Stimulated activated CD4-positive, alpha-beta T cell treated with anti-CD3 and anti-CD28 coated beads, TNF-alpha, amount 100 ng/mL, for 24 hours (primary cell): ENCODE data around the gene LRRC74B.
"Not testable (repeated sequence)": the region's sequence is repeated elsewhere in the genome, so short reads cannot be mapped to it uniquely, and the experiment has no call there.

ENCODE experiments used
- DNase-seq, 3 experiments: peaks; one replicate each; pipeline ENCODE4 v3.0.0-alpha.2; 2020; ENCODE audit warnings: low read depth in 3 of 3

LRRC74B gene

DNA sequence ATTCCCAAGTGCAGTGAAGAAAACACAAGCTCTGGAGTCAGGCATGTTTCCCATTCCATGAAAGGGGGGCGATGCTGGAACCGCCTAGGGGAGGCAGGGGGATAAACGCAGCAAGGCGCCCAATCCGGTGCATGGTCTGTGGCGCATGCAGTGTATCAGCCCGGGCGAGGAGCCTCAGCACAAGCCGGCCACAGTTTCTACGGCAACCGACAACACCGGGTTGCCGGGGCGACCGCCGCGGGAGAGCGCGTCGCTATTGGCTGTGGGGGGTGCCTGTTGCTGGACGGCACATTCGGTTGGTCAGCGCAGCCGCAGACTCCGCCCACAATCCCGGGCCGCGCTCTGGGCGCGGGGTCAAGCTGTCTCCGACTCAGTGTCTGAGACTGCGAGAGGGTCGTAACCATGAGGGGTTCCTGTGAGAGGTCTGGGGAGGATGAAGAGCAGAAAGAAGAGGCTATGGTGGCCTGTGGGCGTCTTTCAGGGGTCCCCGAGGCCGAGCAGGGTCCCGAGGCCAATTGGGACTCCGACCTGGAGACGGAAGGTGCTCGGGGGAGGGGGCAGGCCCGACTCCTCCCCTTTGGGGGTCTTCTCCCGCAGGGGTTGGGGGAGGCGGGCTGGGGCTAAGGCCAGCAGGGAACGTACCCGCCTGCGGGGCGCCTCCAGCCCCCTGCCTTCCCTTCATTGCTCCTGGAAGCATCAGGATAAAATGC, at the start of gene LRRC74B:
TSS of gene LRRC74B (plus strand) at position 362 of the 710 bp plus-strand sequence. CDS start at position 403, 41 bp downstream.
- DNase-seq: peak; percentile 51 to 74 (median 53)

DNA sequence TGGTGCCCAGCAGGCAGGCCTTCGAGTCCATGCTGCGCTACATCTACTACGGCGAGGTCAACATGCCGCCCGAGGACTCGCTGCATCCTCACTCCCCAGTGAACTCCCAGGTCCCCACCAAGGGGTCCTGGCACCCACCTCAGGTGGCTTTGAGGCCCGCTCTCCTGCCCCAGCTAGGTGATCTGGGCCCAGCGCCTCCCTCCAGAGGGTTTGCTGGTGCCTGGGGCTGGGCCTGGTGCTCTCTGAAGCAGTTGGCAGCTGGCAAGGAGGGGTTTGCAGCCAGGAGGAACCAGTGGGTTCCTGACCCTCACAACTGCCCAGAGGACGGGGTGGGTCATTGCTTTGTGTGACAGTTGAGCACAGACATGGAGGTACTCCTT, 49.7 kb upstream of the LRRC74B start:
- DNase-seq: no peak

DNA sequence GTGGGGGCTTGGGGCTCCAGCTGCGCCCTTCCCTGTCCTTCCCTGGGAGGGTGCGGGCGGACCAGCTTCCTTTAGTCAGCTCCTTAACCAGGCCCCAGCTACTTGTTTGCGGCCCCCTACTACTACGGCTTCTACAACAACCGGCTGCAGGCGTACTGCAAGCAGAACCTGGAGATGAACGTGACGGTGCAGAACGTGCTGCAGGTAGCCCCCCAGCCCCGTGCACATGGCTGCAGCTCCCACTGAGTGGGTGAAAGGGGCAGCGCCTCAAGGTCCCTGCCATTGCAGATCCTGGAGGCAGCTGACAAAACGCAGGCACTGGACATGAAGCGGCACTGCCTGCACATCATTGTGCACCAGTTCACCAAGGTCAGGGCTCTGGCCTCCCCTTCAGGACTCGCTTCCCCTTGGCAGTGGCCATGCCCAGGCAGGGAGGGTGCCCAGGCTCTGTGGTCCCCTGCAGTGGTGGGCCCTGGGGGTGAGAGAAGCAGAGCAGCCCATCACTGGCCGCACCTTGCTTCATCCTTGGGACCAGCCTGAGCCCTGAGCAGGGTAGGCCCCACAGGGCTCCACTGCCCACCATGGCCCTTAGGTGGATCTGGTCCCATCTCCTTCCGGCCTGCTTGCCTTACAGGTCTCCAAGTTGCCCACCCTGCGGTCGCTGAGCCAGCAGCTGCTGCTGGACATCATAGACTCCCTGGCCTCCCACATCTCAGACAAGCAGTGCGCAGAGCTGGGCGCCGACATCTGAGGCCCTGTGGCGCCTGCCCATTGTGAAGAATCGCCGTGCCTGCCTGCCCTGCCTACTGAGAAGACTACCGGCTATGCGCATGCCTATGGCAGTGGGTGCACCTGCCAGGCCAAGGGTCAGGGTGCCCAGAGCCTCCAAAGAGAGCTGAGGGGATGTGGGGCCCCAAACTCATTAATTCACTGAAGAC, 48.9 kb upstream of the LRRC74B start:
- no peak for DNase-seq

DNA sequence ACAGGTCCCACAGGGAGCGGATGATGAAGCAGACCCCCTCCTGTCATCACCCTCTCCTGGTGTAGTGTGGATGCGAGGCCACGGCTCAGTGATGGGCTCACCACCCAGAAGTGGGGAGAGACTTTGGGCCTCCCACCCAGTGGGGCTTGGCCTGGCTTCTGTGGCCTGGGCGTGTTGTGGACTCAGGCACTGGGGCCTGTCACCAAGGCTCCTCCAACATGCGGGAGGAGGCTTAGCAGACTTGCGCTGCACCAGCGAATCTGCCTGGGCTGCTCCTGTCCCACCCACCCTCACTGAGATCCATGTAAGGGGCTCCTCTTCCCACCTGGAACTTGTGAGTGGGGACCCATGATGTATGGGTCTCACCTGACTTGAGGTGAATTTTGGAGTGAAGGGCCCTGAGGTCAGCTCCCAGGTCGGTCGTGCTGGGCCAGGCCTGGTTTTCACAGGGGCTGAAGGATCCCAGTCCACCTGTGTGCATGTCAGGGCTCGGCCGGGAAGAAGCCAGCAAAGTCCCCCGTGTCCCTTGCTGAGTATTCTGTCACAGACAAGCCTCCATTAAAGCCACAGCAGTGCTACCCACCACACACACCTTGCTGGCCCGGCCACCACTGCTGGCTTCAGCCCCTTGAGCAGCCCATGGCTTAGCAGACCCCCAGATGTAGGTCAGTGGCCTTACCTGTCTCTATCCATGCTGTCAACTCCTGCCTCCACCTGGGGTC, 48.0 kb upstream of the LRRC74B start:
- no peak for DNase-seq

DNA sequence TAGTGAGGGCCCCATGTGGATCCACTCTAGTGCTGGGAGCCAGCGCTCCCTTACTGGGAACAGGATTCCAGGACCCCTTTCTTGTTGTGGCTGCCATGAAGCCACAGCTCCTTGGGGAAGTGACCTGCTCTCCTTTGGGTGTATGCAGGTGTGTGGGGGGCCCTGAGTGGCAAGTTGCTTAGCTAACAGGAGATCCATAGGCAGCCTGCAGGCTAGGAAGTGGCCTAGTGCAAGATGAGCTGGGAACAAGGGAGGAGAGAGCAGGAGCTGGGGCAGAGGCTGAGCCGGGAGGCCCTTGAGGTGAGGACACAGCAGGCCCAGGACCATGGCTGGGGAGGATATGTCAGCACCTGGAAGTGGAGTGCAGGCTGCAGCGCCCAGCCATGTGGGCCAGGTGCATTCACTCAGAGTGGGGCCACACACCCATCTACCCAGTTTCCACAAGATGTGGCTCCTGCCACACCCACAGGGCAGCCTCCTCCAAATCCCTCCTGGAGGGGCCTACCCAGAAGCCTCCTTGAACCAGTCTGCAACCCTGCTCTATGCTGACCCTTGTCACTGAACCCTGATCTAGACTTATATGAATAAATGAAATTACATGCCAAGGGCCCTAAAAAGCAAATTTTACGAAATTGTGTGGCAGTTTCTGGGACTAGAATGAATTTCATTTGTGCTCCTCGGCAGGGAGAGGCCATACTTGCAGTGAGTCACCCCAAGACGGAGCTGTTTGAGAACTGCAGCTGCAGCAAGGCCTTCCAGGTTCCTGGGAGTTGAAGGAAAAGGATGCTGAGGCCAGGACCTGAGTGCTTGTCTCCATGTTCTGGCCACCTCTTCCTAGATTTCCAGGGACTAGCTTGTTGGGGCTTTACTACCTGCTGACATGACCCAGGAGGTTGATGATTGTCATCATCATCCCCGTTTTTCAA, 47.1 kb upstream of the LRRC74B start:
- no peak for DNase-seq

- DNase-seq: no peak
Observed at GRCh38 chr22:20999350-21000206, 46.2 kb upstream of the LRRC74B start.

GRCh38 chr22:21000207-21000986, 45.3 kb upstream of the LRRC74B start:
- no peak for DNase-seq

DNA sequence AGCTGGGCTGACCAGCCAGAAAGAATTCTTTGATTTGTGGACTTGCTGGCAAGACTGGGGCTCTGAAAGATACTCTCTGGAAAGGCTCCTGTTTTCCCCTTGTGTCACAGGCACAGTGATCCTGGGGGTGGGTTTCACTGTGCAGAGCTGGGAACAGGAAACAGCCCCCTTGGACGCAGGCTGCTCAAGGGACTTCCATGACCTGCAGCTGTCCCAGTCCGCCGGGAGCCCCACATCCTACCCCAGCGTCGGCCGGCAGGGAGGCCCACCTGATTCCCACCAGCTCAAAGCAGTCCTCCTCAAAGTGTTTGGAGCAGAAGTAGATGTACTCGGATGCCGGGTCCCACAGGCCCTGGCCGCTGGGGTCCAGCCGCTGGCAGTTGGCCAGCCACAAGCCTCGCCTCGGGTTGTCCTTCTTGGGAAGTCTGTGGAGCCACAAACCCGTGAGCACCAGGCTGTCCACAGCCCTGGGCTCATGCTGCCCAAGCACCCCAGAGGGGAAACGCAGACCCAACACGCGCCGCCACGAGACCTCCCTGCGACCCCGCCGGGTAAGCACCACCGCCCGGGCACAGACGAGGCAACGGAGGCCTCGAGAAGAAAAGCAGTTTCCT, 44.7 kb upstream of the LRRC74B start:
- no peak for DNase-seq

- DNase-seq: peak; percentile 94 to 98 (median 96)
Observed at GRCh38 chr22:21001601-21002325, 44.0 kb upstream of the LRRC74B start, which contains the start of gene THAP7. THAP7 (minus strand) TSS chr22:21002118; CDS start chr22:21001911, 207 bp downstream.

- no peak for DNase-seq
Observed at GRCh38 chr22:21003782-21004181, 42.0 kb upstream of the LRRC74B start.

GRCh38 chr22:21009208-21009607, 36.5 kb upstream of the LRRC74B start:
- DNase-seq: not testable (repeated sequence)

GRCh38 chr22:21009638-21010425, 35.9 kb upstream of the LRRC74B start:
- no peak for DNase-seq

DNA sequence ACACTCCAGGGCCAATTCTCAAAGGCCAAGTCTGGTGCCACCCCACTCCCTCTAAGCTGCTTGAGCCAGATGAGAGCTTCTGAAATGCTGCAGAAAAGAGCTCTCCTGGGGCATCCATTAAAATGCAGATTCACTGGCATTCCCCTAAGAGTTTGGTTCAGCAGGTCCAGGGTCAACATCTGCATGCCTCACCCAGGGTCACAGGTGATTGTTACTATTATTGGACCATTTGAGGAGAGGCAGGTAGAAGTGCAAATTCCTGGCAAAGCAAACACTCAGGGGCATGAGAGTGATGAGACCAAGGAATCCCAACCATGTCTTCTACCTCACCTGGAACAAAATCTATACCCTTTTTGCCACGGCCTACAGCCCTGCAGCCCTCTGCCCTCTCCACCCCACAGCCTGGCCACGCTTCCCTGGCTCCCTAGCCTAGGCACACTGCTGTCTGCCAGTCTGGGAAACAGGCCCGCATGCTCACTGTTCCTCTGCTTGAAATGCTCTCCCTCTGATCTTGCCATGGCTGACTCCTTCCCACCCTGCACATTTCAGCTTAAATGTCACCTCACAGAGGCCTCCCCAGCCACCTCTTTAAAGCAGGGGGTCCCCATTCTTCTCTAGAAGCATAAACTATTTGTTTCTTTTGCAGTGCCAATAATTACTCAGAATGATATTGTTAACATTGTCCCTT, 35.2 kb upstream of the LRRC74B start:
- no peak for DNase-seq

- DNase-seq: no peak
Observed at GRCh38 chr22:21012446-21013407, 33.0 kb upstream of the LRRC74B start.

GRCh38 chr22:21013657-21014201, 32.0 kb upstream of the LRRC74B start:
- no peak for DNase-seq
